Adrenal gland (tissue), 5 donors: Measurements from ENCODE around the gene IMPG2.

Source experiments
- CTCF ChIP-seq, 6 experiments: fragments of 450-650 bp in 4 of 6; fragments of 200-600 bp in 2 of 6; sonication (generic) in 1 of 6; IDR thresholded peaks; 1 replicate in 5 of 6; 2 replicates in 1 of 6; pipeline versions ENCODE4 v1.5.1 to v1.8.0; 2016 to 2021; ENCODE audit warnings: antibody characterized with exemption in 6 of 6, mild to moderate bottlenecking in 2 of 6, moderate library complexity in 1 of 6
- POLR2A ChIP-seq, 2 donors: fragments of 450-650 bp; IDR thresholded peaks; one replicate each; pipeline ENCODE4 v1.6.1; 2017; ENCODE audit warnings: antibody characterized with exemption in 2 of 2, mild to moderate bottlenecking in 2 of 2, moderate library complexity in 1 of 2
- donor health status: DM: no; HTN: no; CAD: no.

- TF ChIP-seq CTCF (IDR thresholded peaks at IDR 0.05): no peak
- TF ChIP-seq POLR2A (IDR thresholded peaks at IDR 0.05): no peak
Observed at GRCh38 chr3:101223016-101223415, 97.4 kb downstream of the IMPG2 start.
